Endothelial cell of umbilical vein (primary cell): ENCODE data around the gene ADH5. TPM values are rescaled to one million over a fixed set of nuclear protein-coding genes. Genes with fewer than 3 reads are reported as not detected.

ENCODE experiments used
- BruUV-seq: library from RNA; stranded (reverse); fragments of 400-500 nt; replicated peaks from 2 replicates; lab custom pipeline; 2021; lab: Mats Ljungman, UMichigan
- CTCF ChIA-PET: fragments of 300-600, 350-600 bp; sonication (Branson Sonifier 250); formaldehyde crosslinking; loops from one replicate; lab custom pipeline; 2021; ENCODE audit warnings: antibody characterized with exemption, inconsistent platforms; lab: Charles Lee
- POLR2A ChIA-PET: fragments of 300-600, 350-600 bp; sonication (Branson Sonifier 250); formaldehyde crosslinking; loops from one replicate; lab custom pipeline; 2021; ENCODE audit warnings: antibody characterized with exemption, inconsistent platforms; lab: Charles Lee
- DNase-seq: peaks from one replicate; pipeline ENCODE4 v3.0.0-alpha.2; 2011; ENCODE audit warnings: low read depth, low spot score
- FAIRE-seq: peaks from 2 replicates; lab custom pipeline; 2011; peaks lifted over from hg19 to GRCh38; lab: Jason Lieb, UNC
- H2AFZ ChIP-seq: 2 replicates; pipeline ENCODE4 v1.6.0; 2012; ENCODE audit warnings: low read depth, low read length, control low read depth, inconsistent platforms
- H3K27ac ChIP-seq: 2 replicates; pipeline ENCODE4 v1.5.1; 2011; ENCODE audit warnings: low read depth, mild to moderate bottlenecking, control low read depth, low read length, moderate library complexity; ENCODE audit not compliant: insufficient read depth
- H3K27me3 ChIP-seq, 2 experiments: 2 replicates each; pipeline versions ENCODE4 v1.6.0 to v1.6.1; 2011; ENCODE audit warnings: low read length in 2 of 2, mixed read lengths in 1 of 2; ENCODE audit not compliant: control insufficient read depth in 2 of 2, insufficient read depth in 2 of 2
- H3K36me3 ChIP-seq, 2 experiments: 2 replicates in 1 of 2; 3 replicates in 1 of 2; pipeline ENCODE4 v1.5.1; 2011; ENCODE audit warnings: low read length in 2 of 2, mild to moderate bottlenecking in 1 of 2, moderate library complexity in 1 of 2; ENCODE audit not compliant: control insufficient read depth in 2 of 2, insufficient read depth in 2 of 2; ENCODE audit errors: extremely low read depth in 1 of 2
- H3K4me1 ChIP-seq: 3 replicates; pipeline ENCODE4 v1.5.1; 2011; ENCODE audit warnings: mild to moderate bottlenecking, low read length; ENCODE audit not compliant: control insufficient read depth, insufficient read depth; ENCODE audit errors: extremely low read depth
- H3K4me2 ChIP-seq: 2 replicates; pipeline ENCODE4 v1.6.1; 2011; ENCODE audit warnings: low read length, control low read depth, mixed read lengths; ENCODE audit not compliant: insufficient read depth
- H3K4me3 ChIP-seq, 3 experiments: fragments of 200-600 bp in 1 of 3; sonication (generic), shearing (Covaris generic) in 1 of 3; replicated peaks in 1 of 3; 2 replicates each; pipeline ENCODE4 v1.5.1; 2011 to 2016; ENCODE audit warnings: control low read depth in 3 of 3, low read length in 3 of 3, mild to moderate bottlenecking in 2 of 3, inconsistent platforms in 1 of 3, low read depth in 1 of 3, moderate library complexity in 1 of 3; ENCODE audit not compliant: insufficient read depth in 1 of 3
- H3K79me2 ChIP-seq: 2 replicates; pipeline ENCODE4 v1.6.0; 2012; ENCODE audit warnings: low read length, inconsistent platforms; ENCODE audit not compliant: control insufficient read depth, insufficient read depth
- H3K9ac ChIP-seq: replicated peaks from 2 replicates; pipeline ENCODE3; 2011; ENCODE audit warnings: low read length, control low read depth; ENCODE audit not compliant: insufficient read depth; ENCODE audit errors: extremely low read depth
- H3K9me1 ChIP-seq: replicated peaks from 3 replicates; pipeline ENCODE4 v1.6.0; 2011; ENCODE audit warnings: mild to moderate bottlenecking, low read length; ENCODE audit not compliant: control insufficient read depth, insufficient read depth; ENCODE audit errors: extremely low read depth
- H3K9me3 ChIP-seq: replicated peaks from 2 replicates; pipeline ENCODE4 v1.5.1; 2012; ENCODE audit warnings: low read length, inconsistent platforms; ENCODE audit not compliant: control insufficient read depth, insufficient read depth
- H4K20me1 ChIP-seq: replicated peaks from 2 replicates; pipeline ENCODE3; 2011; ENCODE audit warnings: mild to moderate bottlenecking, low read length; ENCODE audit not compliant: control insufficient read depth, insufficient read depth; ENCODE audit errors: extremely low read depth
- EZH2 ChIP-seq: IDR thresholded peaks from 2 replicates; pipeline ENCODE4 v1.6.1; 2012; ENCODE audit warnings: borderline replicate concordance, low read depth, mild to moderate bottlenecking, moderate library complexity, low read length, inconsistent platforms; ENCODE audit not compliant: severe bottlenecking
- FOS ChIP-seq: IDR thresholded peaks from 2 replicates; pipeline ENCODE4 v1.6.1; 2011; ENCODE audit warnings: mild to moderate bottlenecking, low read length, moderate library complexity, borderline replicate concordance; ENCODE audit not compliant: insufficient read depth
- GATA2 ChIP-seq: IDR thresholded peaks from 2 replicates; pipeline ENCODE4 v1.7.0; 2011; ENCODE audit warnings: low read depth, mild to moderate bottlenecking, moderate library complexity, mixed read lengths, low read length; ENCODE audit not compliant: insufficient read length, insufficient read depth
- JUN ChIP-seq: IDR thresholded peaks from 2 replicates; pipeline ENCODE4 v1.6.1; 2011; ENCODE audit warnings: borderline replicate concordance, low read depth; ENCODE audit not compliant: insufficient read length, insufficient read depth
- MYC ChIP-seq: IDR thresholded peaks from one replicate; pipeline ENCODE4 v1.6.1; 2011; ENCODE audit warnings: mild to moderate bottlenecking, low read depth, low read length
- POLR2A ChIP-seq: IDR thresholded peaks from 2 replicates; pipeline ENCODE4 v1.6.1; 2012; ENCODE audit warnings: low read depth, mild to moderate bottlenecking, control low read depth, low read length
- POLR2AphosphoS5 ChIP-seq: IDR thresholded peaks from 2 replicates; pipeline ENCODE4 v1.6.1; 2012; ENCODE audit warnings: low read depth, mild to moderate bottlenecking, control low read depth, low read length, moderate library complexity; ENCODE audit not compliant: insufficient read depth
- dilution Hi-C: fragments of 300-500 bp; cut with MboI; formaldehyde crosslinking; loops from one replicate; pipeline ENCODE4 v1.15.0; 2019; ENCODE audit warnings: low sequenced_read_pairs; ENCODE audit not compliant: extremely low pct_ligation_motif_present
- intact Hi-C: fragments of 100-400 bp; cut with micrococcal nuclease; formaldehyde crosslinking; loops from one replicate; pipeline ENCODE4 v1.10.0; 2022
- polyA plus RNA-seq, 4 experiments: library from polyadenylated mRNA; depleted of rRNA in 3 of 4; stranded (reverse) in 3 of 4; unstranded in 1 of 4; fragments of >200 nt; gene quantifications; 2 replicates each; pipeline versions ENCODE4 v1.2.1 to v1.2.3, GENCODE V29; 2011 to 2012; ENCODE audit warnings: missing spikeins in 1 of 4
- total RNA-seq: library from RNA; stranded (reverse); gene quantifications from 2 replicates; pipeline ENCODE4 v1.2.3, GENCODE V29; 2021
- TF ChIP-seq, protein P1 (sequence below): IDR thresholded peaks from 2 replicates; pipeline ENCODE4 v1.6.1; 2011; ENCODE audit not compliant: insufficient read depth, insufficient read length
- TF ChIP-seq, protein P2 (sequence below), 2 donors: IDR thresholded peaks; 1 replicate in 1 of 2; 2 replicates in 1 of 2; pipeline ENCODE4 v1.5.1; 2011; ENCODE audit warnings: low read length in 2 of 2, mild to moderate bottlenecking in 2 of 2, moderate library complexity in 2 of 2, control low read depth in 1 of 2, inconsistent platforms in 1 of 2, low read depth in 1 of 2; ENCODE audit not compliant: insufficient read depth in 1 of 2; ENCODE audit errors: extremely low read depth in 1 of 2

The ADH5 gene
- total and polyA plus RNA-seq, 2 donors (not counting 3 experiments of a cell fraction or from before 2014, with no cell fraction given) = 89.2 to 101 TPM

DNA sequence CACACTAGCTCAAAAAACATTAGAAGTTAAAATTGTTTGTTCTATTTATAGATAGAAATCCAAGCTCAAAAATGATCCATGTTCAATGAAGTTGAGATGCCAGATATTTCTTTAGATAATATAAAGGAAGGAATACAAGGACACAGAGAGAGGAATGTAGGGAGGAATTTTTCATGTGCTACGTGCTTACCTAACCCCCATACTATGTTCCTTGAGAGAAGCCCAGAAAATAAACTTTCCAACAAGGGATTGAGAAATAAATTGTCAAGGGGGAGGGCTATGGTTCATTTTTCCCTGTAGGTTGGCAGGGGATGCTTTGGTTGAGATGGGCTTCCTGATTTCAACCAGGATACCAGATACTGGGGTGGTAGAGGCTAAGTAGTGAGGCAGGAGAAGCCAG, 15.6 kb upstream of the ADH5 start:
- CTCF ChIA-PET = no interaction called here
- dilution Hi-C loops = no loop called here
- BruUV-seq = no TSS peak

More for the DNA sequence above, 15.6 kb upstream of the ADH5 start:
- TF ChIP-seq EZH2 = no peak
- no peak for TF ChIP-seq JUN
- no peak for TF ChIP-seq GATA2
- TF ChIP-seq, protein P1, sequence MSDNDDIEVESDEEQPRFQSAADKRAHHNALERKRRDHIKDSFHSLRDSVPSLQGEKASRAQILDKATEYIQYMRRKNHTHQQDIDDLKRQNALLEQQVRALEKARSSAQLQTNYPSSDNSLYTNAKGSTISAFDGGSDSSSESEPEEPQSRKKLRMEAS = no peak
- TF ChIP-seq, protein P2, sequence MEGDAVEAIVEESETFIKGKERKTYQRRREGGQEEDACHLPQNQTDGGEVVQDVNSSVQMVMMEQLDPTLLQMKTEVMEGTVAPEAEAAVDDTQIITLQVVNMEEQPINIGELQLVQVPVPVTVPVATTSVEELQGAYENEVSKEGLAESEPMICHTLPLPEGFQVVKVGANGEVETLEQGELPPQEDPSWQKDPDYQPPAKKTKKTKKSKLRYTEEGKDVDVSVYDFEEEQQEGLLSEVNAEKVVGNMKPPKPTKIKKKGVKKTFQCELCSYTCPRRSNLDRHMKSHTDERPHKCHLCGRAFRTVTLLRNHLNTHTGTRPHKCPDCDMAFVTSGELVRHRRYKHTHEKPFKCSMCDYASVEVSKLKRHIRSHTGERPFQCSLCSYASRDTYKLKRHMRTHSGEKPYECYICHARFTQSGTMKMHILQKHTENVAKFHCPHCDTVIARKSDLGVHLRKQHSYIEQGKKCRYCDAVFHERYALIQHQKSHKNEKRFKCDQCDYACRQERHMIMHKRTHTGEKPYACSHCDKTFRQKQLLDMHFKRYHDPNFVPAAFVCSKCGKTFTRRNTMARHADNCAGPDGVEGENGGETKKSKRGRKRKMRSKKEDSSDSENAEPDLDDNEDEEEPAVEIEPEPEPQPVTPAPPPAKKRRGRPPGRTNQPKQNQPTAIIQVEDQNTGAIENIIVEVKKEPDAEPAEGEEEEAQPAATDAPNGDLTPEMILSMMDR (IDR thresholded peaks at IDR 0.05; ENCODE audit: extremely low read depth in 1 of 2, insufficient read depth in 1 of 2, low read depth in 1 of 2, low read length in 2 of 2) = no peak
- TF ChIP-seq POLR2A = no peak
- no peak for TF ChIP-seq MYC
- no peak for TF ChIP-seq FOS
- no peak for TF ChIP-seq POLR2AphosphoS5
- DNase-seq (no peak), FAIRE-seq (no peak)
- Histone ChIP-seq H3K27me3 (no peaks in the 10 kb centered on the region), H4K20me1 (no peaks in the 10 kb centered on the region), H2AFZ (no peak overlapping the region), H3K79me2 (no peaks in the 10 kb centered on the region), H3K36me3 (no peaks in the 10 kb centered on the region), H3K9ac (no peak overlapping the region), H3K4me2 (no peak overlapping the region), H3K9me1 (no peaks in the 10 kb centered on the region), H3K4me3 (no peak overlapping the region), H3K27ac (no peak overlapping the region), H3K4me1 (peaks cover 4% of the 10 kb centered on the region), H3K9me3 (no peaks in the 10 kb centered on the region)
- POLR2A ChIA-PET = no interaction called here
- intact Hi-C loops = no loop called here
